ENCODE results near the gene ZFYVE9. TPM values are rescaled to one million over a fixed set of nuclear protein-coding genes. Genes with fewer than 3 reads are reported as not detected.

The ZFYVE9 gene
- total and polyA plus RNA-seq, 2 of the 13 experiments (the other 11 are each of a cell fraction or from before 2014, with no cell fraction given), result 9.2 to 19.8 TPM

DNA sequence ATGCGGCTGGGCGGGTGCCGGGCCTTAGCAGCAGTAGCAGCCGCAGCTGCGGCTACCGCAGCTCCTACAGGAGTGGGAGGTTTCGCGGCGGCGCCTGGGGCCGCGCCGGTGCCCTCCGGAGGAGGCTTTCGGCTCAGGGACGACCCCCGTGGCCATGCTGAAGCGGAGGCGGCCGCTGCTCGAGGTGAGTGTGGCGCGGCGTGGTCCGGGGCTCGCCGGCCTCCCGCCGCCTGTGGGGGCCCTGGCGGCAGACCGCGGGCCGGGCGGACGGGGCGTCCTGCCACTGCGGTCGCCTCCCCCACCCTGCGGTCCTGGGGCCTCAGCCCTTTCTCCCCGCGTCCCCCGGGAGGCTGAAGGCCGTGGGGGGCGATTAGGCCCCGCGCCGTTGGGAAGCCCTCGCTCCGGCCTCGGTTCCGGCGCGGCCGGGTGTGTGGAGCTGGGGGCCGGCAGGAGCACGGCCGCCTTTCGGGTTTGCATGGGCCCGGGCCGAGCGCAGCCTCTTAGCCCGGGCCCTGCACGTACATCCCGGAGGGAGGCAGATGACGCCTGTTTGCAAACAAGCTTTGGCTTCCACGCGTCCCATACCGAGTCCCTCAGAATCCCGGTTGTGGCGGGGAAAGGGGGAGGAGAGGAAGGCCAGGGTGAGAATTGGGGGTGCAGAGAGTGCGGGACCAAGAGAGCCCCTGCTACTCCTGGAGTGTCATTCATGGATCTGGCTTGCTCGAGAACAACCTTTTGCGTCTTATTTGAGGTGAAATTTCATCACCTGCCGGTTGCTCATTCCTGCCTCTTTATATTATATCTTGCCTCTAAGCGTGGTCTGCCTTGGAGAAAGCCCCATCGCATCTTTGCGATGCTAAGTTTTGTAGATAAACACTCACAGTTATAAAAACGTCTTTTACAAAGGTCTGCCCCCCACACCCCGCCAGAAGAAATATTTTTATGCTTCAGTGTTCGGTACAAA, 613 bp downstream of the ZFYVE9 start (continued):
- TF ChIP-seq HCFC1 (IDR thresholded peaks at IDR 0.05; ENCODE audit: low read depth, low read length), result no peak
- TF ChIP-seq, protein P1, sequence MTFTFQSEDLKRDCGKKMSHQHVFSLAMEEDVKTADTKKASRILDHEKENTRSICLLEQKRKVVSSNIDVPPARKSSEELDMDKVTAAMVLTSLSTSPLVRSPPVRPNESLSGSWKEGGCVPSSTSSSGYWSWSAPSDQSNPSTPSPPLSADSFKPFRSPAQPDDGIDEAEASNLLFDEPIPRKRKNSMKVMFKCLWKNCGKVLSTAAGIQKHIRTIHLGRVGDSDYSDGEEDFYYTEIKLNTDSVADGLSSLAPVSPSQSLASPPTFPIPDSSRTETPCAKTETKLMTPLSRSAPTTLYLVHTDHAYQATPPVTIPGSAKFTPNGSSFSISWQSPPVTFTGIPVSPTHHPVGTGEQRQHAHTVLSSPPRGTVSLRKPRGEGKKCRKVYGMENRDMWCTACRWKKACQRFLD (CRISPR knock-in tag; IDR thresholded peaks at IDR 0.05; ENCODE audit: borderline replicate concordance), result peak; percentile 33; the same call in 1 of the 2 replicates
- no peak for TF ChIP-seq ZSCAN21 (CRISPR knock-in tag; IDR thresholded peaks at IDR 0.05; ENCODE audit: borderline replicate concordance)
- TF ChIP-seq ZKSCAN8 (CRISPR knock-in tag; IDR thresholded peaks at IDR 0.05; ENCODE audit: borderline replicate concordance), result no peak
- no peak for TF ChIP-seq ZNF674 (CRISPR knock-in tag; IDR thresholded peaks at IDR 0.05; ENCODE audit: low read depth)
- no peak for TF ChIP-seq RFX5 (IDR thresholded peaks at IDR 0.05; ENCODE audit: low read depth, low read length)
- no peak for TF ChIP-seq ZNF251 (CRISPR knock-in tag; IDR thresholded peaks at IDR 0.05)
- no peak for TF ChIP-seq ZNF460 (CRISPR knock-in tag; IDR thresholded peaks at IDR 0.05; ENCODE audit: borderline replicate concordance)
- no peak for TF ChIP-seq SOX6 (IDR thresholded peaks at IDR 0.05)
- no peak for TF ChIP-seq SOX6 (CRISPR knock-in tag; IDR thresholded peaks at IDR 0.05)
- TF ChIP-seq ZNF501 (CRISPR knock-in tag; IDR thresholded peaks at IDR 0.05), result no peak
- no peak for TF ChIP-seq ARNT (IDR thresholded peaks at IDR 0.05)
- TF ChIP-seq SP140L (CRISPR knock-in tag; IDR thresholded peaks at IDR 0.05; ENCODE audit: borderline replicate concordance), result no peak
- TF ChIP-seq SIX1 (CRISPR knock-in tag; IDR thresholded peaks at IDR 0.05; ENCODE audit: borderline replicate concordance), result no peak
- no peak for TF ChIP-seq ELF4 (CRISPR knock-in tag; IDR thresholded peaks at IDR 0.05; ENCODE audit: borderline replicate concordance)
- TF ChIP-seq, protein P2, sequence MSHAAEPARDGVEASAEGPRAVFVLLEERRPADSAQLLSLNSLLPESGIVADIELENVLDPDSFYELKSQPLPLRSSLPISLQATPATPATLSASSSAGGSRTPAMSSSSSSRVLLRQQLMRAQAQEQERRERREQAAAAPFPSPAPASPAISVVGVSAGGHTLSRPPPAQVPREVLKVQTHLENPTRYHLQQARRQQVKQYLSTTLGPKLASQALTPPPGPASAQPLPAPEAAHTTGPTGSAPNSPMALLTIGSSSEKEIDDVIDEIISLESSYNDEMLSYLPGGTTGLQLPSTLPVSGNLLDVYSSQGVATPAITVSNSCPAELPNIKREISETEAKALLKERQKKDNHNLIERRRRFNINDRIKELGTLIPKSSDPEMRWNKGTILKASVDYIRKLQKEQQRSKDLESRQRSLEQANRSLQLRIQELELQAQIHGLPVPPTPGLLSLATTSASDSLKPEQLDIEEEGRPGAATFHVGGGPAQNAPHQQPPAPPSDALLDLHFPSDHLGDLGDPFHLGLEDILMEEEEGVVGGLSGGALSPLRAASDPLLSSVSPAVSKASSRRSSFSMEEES (CRISPR knock-in tag; IDR thresholded peaks at IDR 0.05), result no peak
- TF ChIP-seq, protein P3, sequence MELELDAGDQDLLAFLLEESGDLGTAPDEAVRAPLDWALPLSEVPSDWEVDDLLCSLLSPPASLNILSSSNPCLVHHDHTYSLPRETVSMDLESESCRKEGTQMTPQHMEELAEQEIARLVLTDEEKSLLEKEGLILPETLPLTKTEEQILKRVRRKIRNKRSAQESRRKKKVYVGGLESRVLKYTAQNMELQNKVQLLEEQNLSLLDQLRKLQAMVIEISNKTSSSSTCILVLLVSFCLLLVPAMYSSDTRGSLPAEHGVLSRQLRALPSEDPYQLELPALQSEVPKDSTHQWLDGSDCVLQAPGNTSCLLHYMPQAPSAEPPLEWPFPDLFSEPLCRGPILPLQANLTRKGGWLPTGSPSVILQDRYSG (CRISPR knock-in tag; IDR thresholded peaks at IDR 0.05), result peak; percentile 87; the same call in 1 of the 2 replicates
- TF ChIP-seq, protein P4, sequence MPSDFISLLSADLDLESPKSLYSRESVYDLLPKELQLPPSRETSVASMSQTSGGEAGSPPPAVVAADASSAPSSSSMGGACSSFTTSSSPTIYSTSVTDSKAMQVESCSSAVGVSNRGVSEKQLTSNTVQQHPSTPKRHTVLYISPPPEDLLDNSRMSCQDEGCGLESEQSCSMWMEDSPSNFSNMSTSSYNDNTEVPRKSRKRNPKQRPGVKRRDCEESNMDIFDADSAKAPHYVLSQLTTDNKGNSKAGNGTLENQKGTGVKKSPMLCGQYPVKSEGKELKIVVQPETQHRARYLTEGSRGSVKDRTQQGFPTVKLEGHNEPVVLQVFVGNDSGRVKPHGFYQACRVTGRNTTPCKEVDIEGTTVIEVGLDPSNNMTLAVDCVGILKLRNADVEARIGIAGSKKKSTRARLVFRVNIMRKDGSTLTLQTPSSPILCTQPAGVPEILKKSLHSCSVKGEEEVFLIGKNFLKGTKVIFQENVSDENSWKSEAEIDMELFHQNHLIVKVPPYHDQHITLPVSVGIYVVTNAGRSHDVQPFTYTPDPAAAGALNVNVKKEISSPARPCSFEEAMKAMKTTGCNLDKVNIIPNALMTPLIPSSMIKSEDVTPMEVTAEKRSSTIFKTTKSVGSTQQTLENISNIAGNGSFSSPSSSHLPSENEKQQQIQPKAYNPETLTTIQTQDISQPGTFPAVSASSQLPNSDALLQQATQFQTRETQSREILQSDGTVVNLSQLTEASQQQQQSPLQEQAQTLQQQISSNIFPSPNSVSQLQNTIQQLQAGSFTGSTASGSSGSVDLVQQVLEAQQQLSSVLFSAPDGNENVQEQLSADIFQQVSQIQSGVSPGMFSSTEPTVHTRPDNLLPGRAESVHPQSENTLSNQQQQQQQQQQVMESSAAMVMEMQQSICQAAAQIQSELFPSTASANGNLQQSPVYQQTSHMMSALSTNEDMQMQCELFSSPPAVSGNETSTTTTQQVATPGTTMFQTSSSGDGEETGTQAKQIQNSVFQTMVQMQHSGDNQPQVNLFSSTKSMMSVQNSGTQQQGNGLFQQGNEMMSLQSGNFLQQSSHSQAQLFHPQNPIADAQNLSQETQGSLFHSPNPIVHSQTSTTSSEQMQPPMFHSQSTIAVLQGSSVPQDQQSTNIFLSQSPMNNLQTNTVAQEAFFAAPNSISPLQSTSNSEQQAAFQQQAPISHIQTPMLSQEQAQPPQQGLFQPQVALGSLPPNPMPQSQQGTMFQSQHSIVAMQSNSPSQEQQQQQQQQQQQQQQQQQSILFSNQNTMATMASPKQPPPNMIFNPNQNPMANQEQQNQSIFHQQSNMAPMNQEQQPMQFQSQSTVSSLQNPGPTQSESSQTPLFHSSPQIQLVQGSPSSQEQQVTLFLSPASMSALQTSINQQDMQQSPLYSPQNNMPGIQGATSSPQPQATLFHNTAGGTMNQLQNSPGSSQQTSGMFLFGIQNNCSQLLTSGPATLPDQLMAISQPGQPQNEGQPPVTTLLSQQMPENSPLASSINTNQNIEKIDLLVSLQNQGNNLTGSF (CRISPR knock-in tag; IDR thresholded peaks at IDR 0.05), result no peak; the same call in 1 of the 2 replicates
- TF ChIP-seq ATF1 (CRISPR knock-in tag; IDR thresholded peaks at IDR 0.05), result no peak
- TF ChIP-seq RFX1 (IDR thresholded peaks at IDR 0.05), result no peak
- no peak for TF ChIP-seq KLF9 (CRISPR knock-in tag; IDR thresholded peaks at IDR 0.05; ENCODE audit: low read depth)
- no peak for TF ChIP-seq ZBTB8A (CRISPR knock-in tag; IDR thresholded peaks at IDR 0.05; ENCODE audit: borderline replicate concordance, low read depth)

Data from HepG2 (cell line).